PFSK-1 (cell line): ENCODE results near the gene NMNAT3.

Experiments used
- FOXP2 ChIP-seq: optimal IDR thresholded peaks from 2 replicates; pipeline ENCODE3; 2011; ENCODE audit warnings: borderline replicate concordance, control low read depth, inconsistent platforms; ENCODE audit not compliant: insufficient read depth; ENCODE audit errors: extremely low read length, extremely low read depth
- POLR2AphosphoS5 ChIP-seq: IDR thresholded peaks from 2 replicates; pipeline ENCODE4 v1.6.1; 2012; ENCODE audit warnings: low read depth, mild to moderate bottlenecking, control low read depth, low read length, moderate library complexity
- REST ChIP-seq, 2 experiments: IDR thresholded peaks; 2 replicates each; pipeline versions ENCODE4 v1.6.1 to v1.8.0; 2011 to 2012; ENCODE audit warnings: low read depth in 2 of 2, low read length in 2 of 2, control low read depth in 1 of 2, inconsistent platforms in 1 of 2, mild to moderate bottlenecking in 1 of 2, moderate library complexity in 1 of 2; ENCODE audit not compliant: insufficient read depth in 1 of 2
- SIN3A ChIP-seq: IDR thresholded peaks from 2 replicates; pipeline ENCODE4 v1.6.1; 2012; ENCODE audit warnings: mild to moderate bottlenecking, low read length, moderate library complexity, borderline replicate concordance; ENCODE audit not compliant: insufficient read depth
- TAF1 ChIP-seq: IDR thresholded peaks from 2 replicates; pipeline ENCODE4 v1.6.1; 2012; ENCODE audit warnings: low read length, control low read depth, borderline replicate concordance; ENCODE audit not compliant: insufficient read depth

Gene NMNAT3

DNA sequence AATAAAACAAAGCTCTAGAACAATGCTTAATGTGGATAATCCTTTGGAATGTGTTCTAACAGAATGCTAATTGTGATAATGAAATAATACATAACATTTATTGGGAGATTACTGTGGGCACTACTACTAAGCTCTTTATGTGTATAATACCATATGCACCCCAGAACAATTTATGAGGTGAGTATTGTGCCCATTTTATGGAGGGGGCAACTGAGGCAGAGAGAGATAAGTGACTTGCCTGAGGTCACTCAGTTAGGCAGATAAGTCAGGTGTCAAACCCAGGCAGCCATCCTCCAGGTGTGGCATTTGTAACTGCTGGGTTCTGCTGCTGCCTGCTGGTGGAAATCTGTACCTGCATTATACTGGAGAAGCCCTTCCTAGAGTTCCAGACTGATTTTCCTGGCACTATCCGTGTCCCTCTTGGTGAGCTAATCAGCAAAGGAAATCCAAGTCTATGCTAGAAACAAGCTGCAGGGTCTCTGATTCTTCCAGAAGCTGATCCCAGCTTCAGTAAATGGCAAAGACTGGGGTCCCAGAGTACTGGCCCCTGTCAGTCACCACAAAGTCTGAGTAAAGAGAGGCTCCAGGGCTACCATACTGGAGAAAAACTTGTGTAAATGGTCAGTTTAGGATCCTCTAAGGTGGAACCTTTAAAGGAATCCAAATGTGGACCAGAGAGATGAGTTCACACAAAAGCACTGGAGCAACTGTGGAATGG is 115.7 kb downstream of the NMNAT3 start:
- TF ChIP-seq REST (IDR thresholded peaks at IDR 0.05; ENCODE audit: insufficient read depth in 1 of 2, low read depth in 2 of 2, low read length in 2 of 2) (no peak), POLR2AphosphoS5 (no peak), TAF1 (no peak), FOXP2 (no peak), SIN3A (no peak)

- TF ChIP-seq SIN3A (no peak), REST (IDR thresholded peaks at IDR 0.05; ENCODE audit: insufficient read depth in 1 of 2, low read depth in 2 of 2, low read length in 2 of 2) (no peak), TAF1 (no peak), FOXP2 (no peak), POLR2AphosphoS5 (no peak)
Observed at GRCh38 chr3:139561255-139561817, 116.4 kb downstream of the NMNAT3 start.

DNA sequence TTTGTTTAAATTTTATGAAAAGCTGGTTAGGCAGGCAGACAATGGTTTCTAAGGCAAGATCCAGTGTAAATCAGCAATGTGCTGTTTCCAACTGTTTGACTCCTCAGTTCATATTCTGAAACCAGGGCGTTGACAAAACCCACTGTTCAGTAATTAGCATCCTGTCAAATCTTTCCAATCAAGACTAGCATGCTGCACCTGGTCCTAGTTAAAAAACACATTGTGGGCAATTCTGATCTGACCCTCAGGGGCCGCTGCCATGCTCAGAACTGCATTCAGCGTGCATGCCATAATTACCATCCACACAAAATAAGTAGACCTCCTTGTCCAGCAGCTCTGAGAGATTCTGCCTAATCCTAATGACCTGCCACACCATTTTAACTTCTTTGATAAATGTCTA is 117.4 kb downstream of the NMNAT3 start:
- no peak for TF ChIP-seq POLR2AphosphoS5
- TF ChIP-seq SIN3A, result no peak
- no peak for TF ChIP-seq FOXP2
- no peak for TF ChIP-seq REST (IDR thresholded peaks at IDR 0.05; ENCODE audit: insufficient read depth in 1 of 2, low read depth in 2 of 2, low read length in 2 of 2)
- no peak for TF ChIP-seq TAF1

DNA sequence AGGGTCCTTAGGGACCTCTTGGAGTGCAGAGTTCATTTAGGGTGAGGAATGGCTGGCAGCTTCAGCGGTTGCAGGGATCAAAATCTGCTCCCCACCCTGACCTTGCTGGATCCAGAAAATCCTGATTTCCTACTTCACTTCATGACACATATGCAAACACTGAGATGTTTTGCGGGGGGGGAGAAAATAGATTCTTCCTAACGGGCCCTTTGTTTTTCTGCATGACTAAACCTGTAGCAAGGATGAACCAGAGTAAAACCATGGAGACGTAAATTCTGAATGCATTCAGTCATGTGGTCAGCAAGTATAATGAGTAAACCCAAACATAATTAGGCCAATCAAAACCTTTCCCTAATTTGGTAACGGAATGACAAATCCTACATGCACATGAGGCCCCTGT is 118.2 kb downstream of the NMNAT3 start:
- no peak for TF ChIP-seq SIN3A
- TF ChIP-seq TAF1, result no peak
- TF ChIP-seq REST (IDR thresholded peaks at IDR 0.05; ENCODE audit: insufficient read depth in 1 of 2, low read depth in 2 of 2, low read length in 2 of 2), result no peak
- no peak for TF ChIP-seq POLR2AphosphoS5
- no peak for TF ChIP-seq FOXP2
